GM12875 (cell line): Measurements from ENCODE around the gene ZNF638.

Experiments used
- H3K4me3 ChIP-seq: one replicate; pipeline ENCODE4 v1.5.1; 2011; ENCODE audit warnings: low read depth, low read length, control low read depth
- TF ChIP-seq, protein P1 (sequence below): IDR thresholded peaks from 2 replicates; pipeline ENCODE4 v1.5.1; 2011; ENCODE audit warnings: low read depth, mild to moderate bottlenecking, control low read depth, inconsistent platforms, low read length, moderate library complexity, borderline replicate concordance; ENCODE audit not compliant: insufficient read depth

The ZNF638 gene

DNA sequence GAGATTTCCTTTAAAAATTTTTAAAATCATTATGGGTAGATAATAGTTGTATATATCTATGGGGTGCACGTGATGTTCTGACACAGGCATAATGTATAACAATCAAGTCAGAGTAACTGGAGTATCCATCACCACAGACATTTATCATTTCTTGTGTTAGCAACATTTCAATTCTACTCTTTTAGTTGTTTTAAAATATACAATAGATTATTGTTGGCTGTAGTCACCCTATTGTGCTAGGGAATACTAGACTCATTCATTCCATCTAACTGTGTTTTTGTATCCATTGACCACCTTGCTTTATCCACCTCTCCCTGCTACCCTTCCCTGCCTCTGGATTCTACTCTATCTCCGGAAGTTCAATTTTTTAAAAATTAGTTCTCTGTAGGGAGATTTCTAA is 152.8 kb downstream of the ZNF638 start:
- TF ChIP-seq, protein P1, sequence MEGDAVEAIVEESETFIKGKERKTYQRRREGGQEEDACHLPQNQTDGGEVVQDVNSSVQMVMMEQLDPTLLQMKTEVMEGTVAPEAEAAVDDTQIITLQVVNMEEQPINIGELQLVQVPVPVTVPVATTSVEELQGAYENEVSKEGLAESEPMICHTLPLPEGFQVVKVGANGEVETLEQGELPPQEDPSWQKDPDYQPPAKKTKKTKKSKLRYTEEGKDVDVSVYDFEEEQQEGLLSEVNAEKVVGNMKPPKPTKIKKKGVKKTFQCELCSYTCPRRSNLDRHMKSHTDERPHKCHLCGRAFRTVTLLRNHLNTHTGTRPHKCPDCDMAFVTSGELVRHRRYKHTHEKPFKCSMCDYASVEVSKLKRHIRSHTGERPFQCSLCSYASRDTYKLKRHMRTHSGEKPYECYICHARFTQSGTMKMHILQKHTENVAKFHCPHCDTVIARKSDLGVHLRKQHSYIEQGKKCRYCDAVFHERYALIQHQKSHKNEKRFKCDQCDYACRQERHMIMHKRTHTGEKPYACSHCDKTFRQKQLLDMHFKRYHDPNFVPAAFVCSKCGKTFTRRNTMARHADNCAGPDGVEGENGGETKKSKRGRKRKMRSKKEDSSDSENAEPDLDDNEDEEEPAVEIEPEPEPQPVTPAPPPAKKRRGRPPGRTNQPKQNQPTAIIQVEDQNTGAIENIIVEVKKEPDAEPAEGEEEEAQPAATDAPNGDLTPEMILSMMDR = no peak
- no peak overlapping the region for H3K4me3 ChIP-seq
